AG08396 (cell line): Measurements from ENCODE around the gene ICAM2.
"Not testable (repeated sequence)": the region's sequence is repeated elsewhere in the genome, so short reads cannot be mapped to it uniquely, and the experiment has no call there.

ENCODE experiments used
- DNase-seq: peaks from one replicate; pipeline ENCODE4 v3.0.0; 2012; ENCODE audit warnings: low spot score, mixed read lengths

Gene ICAM2

GRCh38 chr17:64042700-64043485, 22.5 kb upstream of the ICAM2 start:
- DNase-seq = no peak

DNA sequence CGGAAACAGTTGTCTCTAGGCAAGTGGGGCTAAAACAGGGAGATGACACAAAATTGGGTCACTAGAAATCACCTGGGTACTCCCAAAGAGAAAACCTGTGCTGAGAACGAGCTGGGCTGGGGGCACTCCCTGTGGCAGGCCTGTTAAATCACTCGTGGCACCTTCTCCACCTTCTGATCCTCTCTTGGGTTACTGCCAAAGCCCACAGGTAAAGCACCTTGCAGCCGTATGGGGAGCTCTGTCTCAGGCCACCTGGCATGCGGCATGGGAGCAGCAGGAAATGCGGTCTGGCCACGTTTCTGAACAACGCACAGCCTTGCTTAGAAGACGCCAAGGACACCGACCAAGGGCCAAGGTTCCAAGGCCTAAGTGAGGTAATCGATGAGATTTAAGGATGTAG, 21.5 kb upstream of the ICAM2 start:
- no peak for DNase-seq

- no peak for DNase-seq
Observed at GRCh38 chr17:64040206-64040605, 19.8 kb upstream of the ICAM2 start.

- no peak for DNase-seq
Observed at GRCh38 chr17:64039106-64039400, 18.6 kb upstream of the ICAM2 start.

DNA sequence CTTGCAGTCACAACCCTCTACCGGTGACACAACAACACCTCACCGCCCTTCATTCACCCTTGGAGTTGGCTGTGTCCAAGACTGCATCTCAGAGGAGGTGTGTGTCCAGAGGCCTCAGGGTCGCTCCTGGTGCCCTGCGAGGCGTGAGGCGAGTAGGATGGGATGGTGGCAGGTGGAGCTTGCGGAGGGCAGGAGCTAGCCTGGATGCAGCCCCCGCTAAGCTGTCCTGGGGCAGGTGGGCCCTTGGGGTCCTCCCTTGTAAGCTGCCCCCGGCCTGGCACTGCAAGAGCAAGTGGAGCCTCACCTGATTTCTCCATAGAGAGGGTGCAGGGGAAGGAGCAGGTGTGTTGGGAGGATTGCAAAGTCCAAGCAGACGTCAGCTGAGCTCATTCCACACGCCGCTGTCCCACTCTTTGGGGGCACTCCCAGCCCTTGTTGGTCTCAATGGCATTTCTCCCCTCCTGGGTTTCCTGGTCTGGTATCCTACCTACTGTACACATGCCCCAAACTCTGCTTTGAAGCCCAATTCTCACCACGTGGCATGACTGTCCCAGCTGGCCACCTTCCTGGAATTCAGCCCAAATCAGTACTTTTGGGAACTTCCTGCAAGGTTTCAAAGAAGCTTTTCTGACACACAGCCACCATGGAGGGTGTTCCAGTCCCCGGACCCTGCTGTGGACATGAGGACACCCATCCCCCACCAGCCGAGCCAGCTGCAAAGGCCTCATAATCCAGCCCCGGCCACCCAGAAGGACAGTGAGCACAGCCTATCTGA, 18.1 kb upstream of the ICAM2 start:
- no peak for DNase-seq

DNA sequence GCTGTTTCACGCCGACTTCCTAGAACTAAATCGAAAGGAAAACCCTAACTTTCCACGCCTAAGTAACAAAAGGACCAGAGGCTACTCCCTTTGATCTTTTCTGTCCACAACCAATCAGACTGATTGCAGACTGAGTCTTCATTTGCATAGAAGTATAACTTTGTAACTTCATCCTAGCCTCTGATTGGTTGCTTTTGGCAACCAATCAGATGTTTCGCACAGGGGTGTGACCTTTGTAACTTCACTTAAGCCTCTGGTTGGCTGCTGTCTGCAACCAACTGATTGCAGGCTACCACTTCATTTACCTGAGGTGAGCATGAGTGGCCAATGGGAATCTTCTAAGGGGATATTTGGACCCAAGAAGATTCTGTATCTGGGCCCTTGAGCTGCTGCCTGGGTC, 17.4 kb upstream of the ICAM2 start:
- no peak for DNase-seq

- no peak for DNase-seq
Observed at GRCh38 chr17:64037180-64037579, 16.7 kb upstream of the ICAM2 start.

DNA sequence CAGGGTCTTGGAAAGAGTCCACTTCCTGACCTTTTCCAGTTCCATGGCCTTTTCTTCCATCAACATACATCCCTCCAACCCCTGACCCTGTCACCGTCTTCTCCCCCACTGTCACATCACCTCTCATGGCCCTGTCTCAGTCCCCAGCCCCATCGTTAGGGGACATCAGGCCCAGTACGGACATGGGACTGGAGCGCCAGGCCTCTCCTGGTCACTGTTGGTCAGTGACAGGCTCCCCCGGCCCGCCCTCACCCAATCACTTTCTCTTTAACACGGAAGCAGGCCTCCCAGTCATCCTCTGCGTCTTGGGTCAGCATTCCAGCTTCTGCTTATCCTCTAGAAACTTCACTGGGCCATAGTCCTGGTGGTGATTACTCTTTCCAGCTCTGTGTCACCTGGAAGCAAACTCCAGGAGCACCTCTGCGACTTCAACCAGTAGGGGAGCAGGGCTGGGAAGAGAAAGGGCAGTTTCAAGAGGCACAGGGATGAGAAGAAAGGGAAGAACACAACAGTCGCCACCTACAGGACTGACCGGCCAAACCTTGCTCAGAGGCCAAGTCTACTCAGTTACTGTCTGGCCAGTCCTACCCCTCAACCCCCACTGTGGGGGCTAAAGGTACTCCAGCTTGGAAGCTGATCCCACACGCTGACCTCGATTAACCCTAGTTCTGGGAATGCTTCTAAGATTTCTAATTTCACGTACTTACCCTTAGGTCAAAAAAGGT, 15.9 kb upstream of the ICAM2 start:
- DNase-seq = no peak

DNA sequence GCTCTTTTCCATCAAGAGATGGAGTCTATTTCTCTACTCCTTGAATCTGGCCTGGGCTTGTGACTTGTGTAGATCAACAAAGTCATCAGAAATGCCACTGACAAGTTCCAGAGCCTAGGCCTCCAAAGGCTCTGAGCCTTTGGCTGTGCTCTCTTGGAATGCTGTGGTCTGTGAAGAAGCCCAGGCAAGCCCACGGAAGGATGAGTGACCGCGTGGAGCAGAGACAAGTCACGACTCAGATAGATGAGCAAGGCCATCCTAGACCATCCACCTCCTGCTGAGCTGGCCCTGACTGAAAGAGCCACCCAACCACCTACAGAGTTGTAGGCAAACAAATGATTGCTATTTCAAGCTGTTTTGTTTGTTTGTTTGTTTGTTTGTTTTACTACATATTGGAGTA, 11.6 kb upstream of the ICAM2 start:
- DNase-seq = no peak

GRCh38 chr17:64028874-64029464, 8.5 kb upstream of the ICAM2 start:
- peak; percentile 76 for DNase-seq

- peak; percentile 73 for DNase-seq
Observed at GRCh38 chr17:64025732-64026294, 5.4 kb upstream of the ICAM2 start.

- DNase-seq = no peak
Observed at GRCh38 chr17:64024781-64025731, 4.6 kb upstream of the ICAM2 start.

- no peak for DNase-seq
Observed at GRCh38 chr17:64024215-64024654, 3.8 kb upstream of the ICAM2 start.

GRCh38 chr17:64022611-64023063, 2.2 kb upstream of the ICAM2 start:
- DNase-seq = no peak

DNA sequence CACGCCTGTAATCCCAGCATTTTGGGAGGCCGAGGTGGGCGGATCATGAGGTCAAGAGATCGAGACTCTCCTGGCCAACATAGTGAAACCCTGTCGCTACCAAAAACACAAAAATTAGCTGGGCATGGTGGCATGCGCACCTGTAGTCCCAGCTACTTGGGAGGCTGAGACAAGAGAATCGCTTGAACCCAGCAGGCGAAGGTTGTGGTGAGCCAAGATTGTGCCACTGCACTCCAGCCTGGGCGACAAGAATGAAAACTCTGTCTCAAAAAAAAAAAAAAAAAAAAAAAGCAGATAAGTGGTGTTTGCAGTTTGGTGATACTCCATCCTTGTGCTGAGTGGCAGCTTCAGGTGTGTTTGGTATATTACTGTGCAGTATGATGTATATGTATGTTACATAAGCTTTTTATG, 877 bp downstream of the ICAM2 start:
- not testable (repeated sequence) for DNase-seq

GRCh38 chr17:64017381-64017980, 3.0 kb downstream of the ICAM2 start:
- no peak for DNase-seq

- no peak for DNase-seq
Observed at GRCh38 chr17:64016974-64017373, 3.5 kb downstream of the ICAM2 start.

DNA sequence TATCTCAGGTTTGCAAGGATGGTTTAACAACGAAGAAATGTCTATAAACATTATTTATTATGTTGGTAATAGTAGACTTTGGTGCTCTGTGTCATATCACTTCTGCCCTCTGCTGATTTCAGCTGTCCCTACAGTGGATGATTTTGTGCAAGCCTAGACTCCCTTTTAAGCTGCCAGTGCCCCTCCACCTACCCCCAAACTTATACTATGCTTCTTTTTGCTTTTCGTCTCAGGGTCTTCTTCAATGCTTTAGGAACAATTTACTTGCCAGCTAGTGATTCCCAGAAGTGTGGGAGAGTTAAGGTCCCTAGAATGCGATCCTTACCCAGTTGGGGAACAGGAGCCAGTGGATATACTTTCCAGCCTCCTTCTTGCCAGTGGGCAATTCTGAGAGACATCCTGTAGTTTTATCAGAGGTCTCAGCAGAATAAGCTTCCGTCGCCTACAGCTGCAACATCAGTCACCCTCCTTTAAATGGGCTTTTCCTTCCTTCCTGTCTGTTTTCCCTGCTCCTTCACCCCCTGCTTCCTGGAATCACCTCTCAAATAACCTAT, 4.1 kb downstream of the ICAM2 start:
- DNase-seq = no peak

DNA sequence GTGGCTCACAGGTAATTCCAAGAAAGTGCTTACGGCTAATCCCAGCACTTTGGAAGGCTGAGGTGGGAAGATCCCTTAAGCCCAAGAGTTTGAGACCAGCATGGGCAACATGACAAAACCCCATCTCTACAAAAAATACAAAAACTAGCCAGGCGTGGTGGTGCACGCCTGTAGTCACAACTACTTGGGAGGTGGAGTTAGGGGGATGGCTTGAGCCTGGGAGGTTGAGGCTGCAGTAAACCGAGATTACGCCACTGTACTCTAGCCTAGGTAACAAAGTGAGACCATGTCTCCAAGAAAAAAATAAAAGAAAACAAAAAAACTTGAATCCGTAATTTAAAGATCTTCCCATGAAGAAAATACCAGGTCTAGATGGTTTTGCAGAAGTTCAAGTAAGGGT, 5.0 kb downstream of the ICAM2 start:
- DNase-seq = no peak
